T-cell (primary cell): ENCODE results near the gene GLIS2. TPM values are rescaled to one million over a fixed set of nuclear protein-coding genes. Genes with fewer than 3 reads are reported as not detected.

Source experiments
- ATAC-seq, 4 experiments: fragments of 200-7000 bp in 3 of 4; fragments of 150-1000 bp in 1 of 4; cut with Tn5 transposase; replicated peaks in 1 of 4; 1 replicate in 3 of 4; 2 replicates in 1 of 4; pipeline ENCODE4 v1.10.0; 2021; ENCODE audit warnings: moderate library complexity in 3 of 4, mild to moderate bottlenecking in 2 of 4, moderate number of reproducible peaks in 1 of 4
- CTCF ChIA-PET, 2 donors: fragments of 300-600 bp; sonication (Branson Sonifier 250); formaldehyde crosslinking; loops; one replicate each; lab custom pipeline; 2022; ENCODE audit warnings: antibody characterized with exemption in 2 of 2; lab: Charles Lee
- POLR2A ChIA-PET, 2 donors: fragments of 300-600 bp; sonication (Branson Sonifier 250); formaldehyde crosslinking; loops; one replicate each; lab custom pipeline; 2022; ENCODE audit warnings: antibody characterized with exemption in 2 of 2; lab: Charles Lee
- DNase-seq, 35 experiments: peaks; one replicate each; pipeline versions ENCODE4 v3.0.0 to v3.0.0-alpha.2; 2013 to 2023
- H3K27ac ChIP-seq: one replicate; pipeline ENCODE4 v1.5.1; 2013; ENCODE audit warnings: low read length
- H3K27me3 ChIP-seq, 2 experiments: replicated peaks in 1 of 2; 1 replicate in 1 of 2; 2 replicates in 1 of 2; pipeline versions ENCODE4 v1.6.1 to v1.7.0; 2013; ENCODE audit warnings: low read length in 1 of 2, mixed read lengths in 1 of 2; ENCODE audit not compliant: control insufficient read depth in 2 of 2, insufficient read depth in 2 of 2; ENCODE audit errors: extremely low read depth in 1 of 2
- H3K36me3 ChIP-seq, 2 donors: 1 replicate in 1 of 2; 2 replicates in 1 of 2; pipeline versions ENCODE4 v1.6.1 to v1.7.0; 2013; ENCODE audit warnings: low read length in 1 of 2; ENCODE audit not compliant: control insufficient read depth in 2 of 2, insufficient read depth in 1 of 2; ENCODE audit errors: extremely low read depth in 1 of 2
- H3K4me1 ChIP-seq, 2 experiments: 1 replicate in 1 of 2; 2 replicates in 1 of 2; pipeline versions ENCODE4 v1.6.1 to v1.7.0; 2013; ENCODE audit warnings: low read length in 2 of 2, mixed read lengths in 1 of 2; ENCODE audit not compliant: insufficient read depth in 2 of 2, control insufficient read depth in 1 of 2; ENCODE audit errors: extremely low read depth in 1 of 2
- H3K4me3 ChIP-seq, 2 donors: 1 replicate in 1 of 2; 2 replicates in 1 of 2; pipeline versions ENCODE4 v1.5.1 to v1.7.0; 2013; ENCODE audit warnings: mild to moderate bottlenecking in 2 of 2, low read length in 1 of 2, moderate library complexity in 1 of 2; ENCODE audit not compliant: control insufficient read depth in 1 of 2; ENCODE audit errors: extremely low read depth in 1 of 2
- H3K9me3 ChIP-seq: 2 replicates; pipeline ENCODE4 v1.7.0; 2013
- H3K27ac Mint-ChIP-seq, 2 donors: one replicate each; pipeline ENCODE4 v1.8.0; 2020 to 2021; ENCODE audit warnings: mild to moderate bottlenecking in 2 of 2, mixed read lengths in 2 of 2
- H3K27me3 Mint-ChIP-seq, 2 donors: one replicate each; pipeline ENCODE4 v1.8.0; 2021 to 2022; ENCODE audit warnings: mixed read lengths in 2 of 2
- H3K36me3 Mint-ChIP-seq: one replicate; pipeline ENCODE4 v1.8.0; 2021; ENCODE audit warnings: mixed read lengths
- H3K4me1 Mint-ChIP-seq, 3 donors: one replicate each; pipeline ENCODE4 v1.8.0; 2020 to 2022; ENCODE audit warnings: mixed read lengths in 3 of 3, mild to moderate bottlenecking in 1 of 3
- H3K4me3 Mint-ChIP-seq, 3 donors: one replicate each; pipeline ENCODE4 v1.8.0; 2020 to 2022; ENCODE audit warnings: mild to moderate bottlenecking in 3 of 3, mixed read lengths in 3 of 3, moderate library complexity in 3 of 3
- H3K9me3 Mint-ChIP-seq, 3 donors: one replicate each; pipeline ENCODE4 v1.8.0; 2020 to 2022; ENCODE audit warnings: mixed read lengths in 3 of 3
- WGBS: methylation state at CpG from one replicate; pipeline ENCODE4 v1.1.5; 2013; ENCODE audit warnings: missing lambda C conversion rate; ENCODE audit not compliant: insufficient coverage; 5-methylcytosine and 5-hydroxymethylcytosine counted together
- total RNA-seq, 35 experiments: library from RNA in 6 of 35; stranded (reverse) in 6 of 35; fragments of 120-200 nt in 1 of 35; gene quantifications; one replicate each; pipeline versions ENCODE4 v1.2.1 to v1.2.4 and lab custom pipeline; 2013 to 2026

Gene GLIS2
- total RNA-seq, 5 donors from 2014 or later (not counting 1 experiment from before 2014, with no cell fraction given) = 0.18 to 0.20 (median 0.19) TPM; not detected in 2

GRCh38 chr16:4377573-4378154, 61.8 kb downstream of the GLIS2 start:
- Histone ChIP-seq H3K27ac (no peak overlapping the region), H3K9me3 (no peaks in the 10 kb centered on the region), H3K27me3 (no peaks in the 10 kb centered on the region), H3K4me1 (peaks cover 0 to 52% of the 10 kb centered on the region in 2 experiments), H3K4me3 (no peak overlapping the region), H3K36me3 (peaks cover 18 to 38% of the 10 kb centered on the region in 2 donors)
- 82% methylated on average over 6 of the region's 12 CpGs for WGBS
- ChIA-PET POLR2A (no interaction called here), CTCF (no interaction called here)
- Mint-ChIP-seq H3K9me3 (no peaks in the 10 kb centered on the region), H3K36me3 (peaks cover 3% of the 10 kb centered on the region), H3K27ac (peak overlapping the region in 1 of 2 donors; percentile 55), H3K4me3 (peak overlapping the region in 1 of 3 donors; percentile 29), H3K4me1 (peaks cover 15 to 24% (median 22%) of the 10 kb centered on the region in 3 donors), H3K27me3 (no peaks in the 10 kb centered on the region)
- ATAC-seq (no peak), DNase-seq (no peak)

GRCh38 chr16:4378161-4378666, 62.3 kb downstream of the GLIS2 start:
- H3K4me1 ChIP-seq = peaks cover 0 to 47% of the 10 kb centered on the region in 2 experiments
- 90% methylated on average over 11 of the region's 15 CpGs for WGBS
- no peak overlapping the region for H3K27ac ChIP-seq
- H3K27me3 ChIP-seq = no peaks in the 10 kb centered on the region
- H3K4me3 ChIP-seq = no peak overlapping the region
- Mint-ChIP-seq H3K4me3 (no peak overlapping the region), H3K27ac (peak overlapping the region in 1 of 2 donors; percentile 28), H3K36me3 (peaks cover 6% of the 10 kb centered on the region), H3K4me1 (peaks cover 10 to 18% (median 17%) of the 10 kb centered on the region in 3 donors), H3K9me3 (no peaks in the 10 kb centered on the region), H3K27me3 (no peaks in the 10 kb centered on the region)
- ChIA-PET CTCF (interaction anchor here in 1 of 2 donors (1.1 kb wide), 1 partner anchor 11 kb away, joined by 3 read pairs; no protein-coding TSS in a partner anchor), POLR2A (no interaction called here)
- H3K9me3 ChIP-seq = no peaks in the 10 kb centered on the region
- no peak for ATAC-seq
- DNase-seq = no peak
- peaks cover 24 to 43% of the 10 kb centered on the region in 2 donors for H3K36me3 ChIP-seq

DNA sequence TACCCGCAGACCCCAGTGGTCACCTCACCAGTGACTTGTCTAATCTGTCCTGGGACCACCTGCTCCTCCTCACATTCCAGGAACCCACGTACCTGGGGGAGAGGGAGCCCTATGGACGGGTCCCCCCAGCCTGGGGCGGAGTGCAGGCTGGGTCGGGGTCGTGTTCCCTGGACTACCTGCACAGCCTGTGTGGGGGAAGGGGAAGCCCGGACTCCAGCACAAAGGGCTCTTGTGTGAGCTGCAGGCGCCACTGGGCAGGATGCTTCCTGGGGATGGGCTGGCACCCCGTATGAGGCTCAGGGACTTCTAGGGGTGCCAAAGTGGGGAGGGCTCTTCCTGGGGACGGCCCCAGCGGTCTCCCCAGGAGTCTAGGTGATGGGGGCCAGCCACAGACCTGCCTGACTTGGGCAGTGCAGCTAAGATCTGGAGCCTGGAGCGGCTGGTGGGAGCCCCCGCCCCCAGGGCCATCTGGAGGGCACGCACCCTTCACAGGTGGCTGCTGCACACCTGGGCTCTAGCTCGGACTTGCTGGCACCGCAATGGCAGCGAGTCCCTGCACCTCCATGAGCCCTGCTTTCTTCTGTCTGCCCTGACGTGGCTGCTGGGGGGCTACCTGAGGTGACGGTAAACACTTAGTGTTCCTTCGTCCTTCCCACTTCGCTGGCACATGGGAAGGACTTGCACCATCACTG, 63.3 kb downstream of the GLIS2 start:
- ATAC-seq (no peak), DNase-seq (no peak)
- no peaks in the 10 kb centered on the region for H3K27me3 Mint-ChIP-seq
- no peaks in the 10 kb centered on the region for H3K9me3 ChIP-seq
- POLR2A ChIA-PET = no interaction called here
- no peaks in the 10 kb centered on the region for H3K27me3 ChIP-seq
- H3K4me3 Mint-ChIP-seq = no peak overlapping the region
- no peaks in the 10 kb centered on the region for H3K9me3 Mint-ChIP-seq
- CTCF ChIA-PET = interaction anchor here in 1 of 2 donors (1.1 kb wide), 1 partner anchor 10 kb away, joined by 3 read pairs; no protein-coding TSS in a partner anchor
- peaks cover 31 to 50% of the 10 kb centered on the region in 2 donors for H3K36me3 ChIP-seq
- H3K4me3 ChIP-seq = no peak overlapping the region
- WGBS = 92% methylated on average over 20 of the region's 21 CpGs
- peaks cover 8 to 15% (median 11%) of the 10 kb centered on the region in 3 donors for H3K4me1 Mint-ChIP-seq
- peaks cover 8% of the 10 kb centered on the region for H3K36me3 Mint-ChIP-seq
- no peak overlapping the region for H3K27ac Mint-ChIP-seq
- peaks cover 0 to 38% of the 10 kb centered on the region in 2 experiments for H3K4me1 ChIP-seq
- no peak overlapping the region for H3K27ac ChIP-seq

DNA sequence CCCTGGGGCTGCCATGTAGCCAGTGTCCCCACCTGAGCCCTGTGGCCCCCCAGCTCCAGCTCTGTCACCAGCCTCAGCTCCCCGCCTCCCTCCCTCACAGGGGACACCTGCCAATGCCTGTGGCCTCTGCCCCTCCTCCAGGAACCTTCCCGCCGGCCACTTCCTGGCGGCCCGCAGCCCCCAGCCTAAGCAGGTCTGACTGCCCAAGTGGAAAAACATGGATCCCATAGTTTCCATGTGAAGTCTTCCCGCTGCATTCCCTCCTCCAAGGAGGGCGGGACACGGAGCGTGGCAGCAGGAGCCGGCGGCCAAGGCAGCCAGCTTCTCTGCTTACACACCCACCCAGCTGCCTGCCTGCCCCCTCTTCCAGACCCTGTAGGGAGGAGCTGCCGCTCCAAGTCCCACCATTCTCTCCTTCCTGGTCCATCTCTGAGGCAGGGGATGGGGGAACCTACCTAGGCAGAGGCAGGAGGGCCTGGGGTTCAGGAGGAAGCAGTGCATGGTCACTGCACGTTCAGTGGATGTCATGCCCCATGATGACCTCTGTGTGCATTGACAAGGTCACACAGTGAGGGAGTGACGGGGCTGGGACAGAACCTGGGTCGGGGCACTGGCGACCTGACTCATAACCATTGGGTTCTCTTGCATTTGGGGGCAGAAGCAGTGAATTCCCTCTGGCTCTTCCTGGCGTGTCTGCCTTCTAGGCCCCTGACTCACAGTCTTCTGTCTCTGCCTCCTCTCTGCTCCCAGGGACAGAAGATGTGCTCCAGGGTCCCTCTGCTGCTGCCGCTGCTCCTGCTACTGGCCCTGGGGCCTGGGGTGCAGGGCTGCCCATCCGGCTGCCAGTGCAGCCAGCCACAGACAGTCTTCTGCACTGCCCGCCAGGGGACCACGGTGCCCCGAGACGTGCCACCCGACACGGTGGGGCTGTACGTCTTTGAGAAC, 64.5 kb downstream of the GLIS2 start:
- POLR2A ChIA-PET = no interaction called here
- WGBS = 96% methylated on average over 15 of the region's 26 CpGs
- H3K4me1 Mint-ChIP-seq = peaks cover 5 to 9% (median 5%) of the 10 kb centered on the region in 3 donors
- Histone ChIP-seq H3K9me3 (no peaks in the 10 kb centered on the region), H3K36me3 (peaks cover 32 to 60% of the 10 kb centered on the region in 2 donors), H3K27ac (no peak overlapping the region), H3K4me1 (peaks cover 0 to 33% of the 10 kb centered on the region in 2 experiments), H3K4me3 (no peak overlapping the region), H3K27me3 (no peaks in the 10 kb centered on the region)
- H3K9me3 Mint-ChIP-seq = no peaks in the 10 kb centered on the region
- H3K4me3 Mint-ChIP-seq = peak overlapping the region in 1 of 3 donors; percentile 30
- DNase-seq (no peak), ATAC-seq (no peak)
- CTCF ChIA-PET = interaction anchor here in 1 of 2 donors (0.7 kb wide), 1 partner anchor 11 kb away, joined by 3 read pairs; no protein-coding TSS in a partner anchor
- H3K36me3 Mint-ChIP-seq = peaks cover 10% of the 10 kb centered on the region
- no peaks in the 10 kb centered on the region for H3K27me3 Mint-ChIP-seq
- H3K27ac Mint-ChIP-seq = no peak overlapping the region

GRCh38 chr16:4381072-4381934, 65.4 kb downstream of the GLIS2 start:
- Histone ChIP-seq H3K36me3 (peaks cover 32 to 63% of the 10 kb centered on the region in 2 donors), H3K27ac (no peak overlapping the region), H3K27me3 (no peaks in the 10 kb centered on the region), H3K9me3 (no peaks in the 10 kb centered on the region), H3K4me3 (no peak overlapping the region), H3K4me1 (peaks cover 0 to 32% of the 10 kb centered on the region in 2 experiments)
- no peaks in the 10 kb centered on the region for H3K9me3 Mint-ChIP-seq
- no peaks in the 10 kb centered on the region for H3K27me3 Mint-ChIP-seq
- H3K36me3 Mint-ChIP-seq = peaks cover 13% of the 10 kb centered on the region
- 96% methylated on average over 57 of the region's 59 CpGs for WGBS
- DNase-seq = no peak
- peaks cover 0 to 6% (median 3%) of the 10 kb centered on the region in 3 donors for H3K4me1 Mint-ChIP-seq
- CTCF ChIA-PET = no interaction called here
- peak overlapping the region in 1 of 3 donors; percentile 32 for H3K4me3 Mint-ChIP-seq
- POLR2A ChIA-PET = no interaction called here
- no peak for ATAC-seq
- H3K27ac Mint-ChIP-seq = no peak overlapping the region
